GM19455 (cell line): ENCODE measurements around the gene NET1.

ENCODE experiments used
- ATAC-seq: cut with Tn5 transposase; IDR thresholded peaks from one replicate; pipeline ENCODE4 v1.9.1; 2021; ENCODE audit not compliant: unreplicated experiment

Gene NET1

DNA sequence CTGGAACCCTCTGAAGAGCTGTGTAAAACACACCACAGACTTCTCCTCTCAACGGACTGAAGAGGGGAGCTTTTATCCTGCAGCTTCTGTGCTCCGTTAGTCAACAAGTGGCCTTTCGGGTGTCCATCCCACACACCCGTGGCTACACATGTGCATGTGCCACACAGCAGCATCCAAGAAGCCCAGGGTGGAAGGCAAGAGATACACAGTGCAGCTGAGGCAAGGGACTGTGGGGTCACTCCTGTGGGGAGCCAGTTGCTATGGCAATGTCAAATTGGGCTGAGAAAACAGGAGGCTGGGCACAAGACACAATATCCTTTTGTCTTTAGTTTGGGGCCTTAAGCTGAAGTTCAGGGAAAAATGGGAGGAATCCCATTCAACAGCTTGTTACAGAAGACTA is 28.7 kb downstream of the NET1 start:
- ATAC-seq = no peak

DNA sequence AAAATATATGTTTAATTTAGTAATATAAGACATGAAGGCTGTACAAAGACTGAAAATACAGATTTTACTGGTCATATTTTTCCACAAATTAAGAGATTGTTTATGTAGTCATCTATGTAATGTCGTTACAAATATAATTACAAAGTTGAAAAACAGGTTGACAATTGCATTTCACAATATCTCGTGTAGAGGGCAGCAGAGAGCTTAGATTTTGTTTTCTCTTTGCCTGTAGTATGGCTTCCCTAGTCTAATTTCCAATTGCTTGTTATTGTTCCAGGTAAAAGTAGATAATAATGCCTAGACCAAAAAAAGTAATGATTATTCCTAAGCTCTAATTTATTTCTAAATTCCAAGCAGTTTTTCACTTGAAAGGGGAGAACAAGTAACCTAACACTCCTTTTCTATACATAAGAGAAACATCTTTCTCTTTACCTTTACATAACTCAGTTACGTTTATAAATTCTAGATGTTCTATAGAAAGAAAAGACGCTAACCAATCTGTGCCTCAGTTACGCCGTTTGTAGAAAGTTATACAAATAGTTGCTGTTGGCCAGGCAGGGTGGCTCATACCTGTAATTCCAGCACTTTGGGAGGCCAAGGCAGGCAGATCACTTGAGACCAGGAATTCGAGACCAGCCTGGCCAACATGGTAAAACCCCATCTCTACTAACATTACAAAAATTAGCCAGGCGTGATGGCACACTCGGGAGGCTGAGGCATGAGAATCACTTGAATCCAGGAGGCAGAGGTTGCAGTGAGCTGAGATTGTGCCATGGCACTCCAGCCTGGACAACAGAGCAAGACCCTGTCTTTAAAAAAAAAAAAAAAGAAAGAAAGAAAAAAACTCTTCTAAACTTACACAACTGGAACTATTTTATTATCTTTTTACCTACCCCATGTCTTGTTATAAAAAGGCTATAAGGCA is 30.0 kb downstream of the NET1 start:
- no peak for ATAC-seq

DNA sequence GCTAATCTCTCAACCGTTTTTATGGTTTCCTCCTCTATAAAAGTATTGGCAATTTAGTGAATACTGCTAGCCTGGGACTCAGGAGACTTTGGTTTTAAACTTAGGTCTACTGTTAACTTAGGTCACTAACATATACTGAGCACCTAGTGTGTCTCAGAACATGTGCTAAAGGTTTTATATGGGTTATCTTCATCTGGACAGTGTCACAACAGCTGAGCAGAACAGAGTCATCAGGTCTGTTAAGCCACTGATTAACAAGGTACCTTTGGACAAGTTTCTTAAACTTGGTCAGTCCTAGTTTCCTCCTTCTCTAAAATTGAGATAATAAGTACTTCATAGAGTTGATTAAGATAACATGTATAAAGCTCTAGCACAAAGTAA is 30.6 kb downstream of the NET1 start:
- peak; percentile 25 for ATAC-seq

DNA sequence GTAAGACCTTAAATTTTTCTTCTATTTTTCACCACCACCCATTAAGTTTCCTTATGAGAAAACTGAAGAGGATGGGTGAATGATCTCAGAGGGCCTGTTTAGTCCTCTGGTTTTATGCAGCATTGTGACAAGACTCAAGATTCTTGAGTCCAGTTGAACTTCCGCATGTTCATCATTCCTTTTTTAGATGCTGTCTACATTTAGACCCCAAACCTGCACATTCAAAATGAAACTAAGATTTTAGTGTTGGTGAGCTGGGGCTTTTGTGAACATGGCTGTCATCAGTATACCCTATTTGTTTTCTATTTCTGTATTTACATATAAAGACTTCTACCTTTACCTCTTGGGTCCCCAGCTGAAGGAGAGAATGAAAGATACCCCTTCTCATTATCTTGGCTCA is 31.1 kb downstream of the NET1 start:
- ATAC-seq = peak; percentile 78

DNA sequence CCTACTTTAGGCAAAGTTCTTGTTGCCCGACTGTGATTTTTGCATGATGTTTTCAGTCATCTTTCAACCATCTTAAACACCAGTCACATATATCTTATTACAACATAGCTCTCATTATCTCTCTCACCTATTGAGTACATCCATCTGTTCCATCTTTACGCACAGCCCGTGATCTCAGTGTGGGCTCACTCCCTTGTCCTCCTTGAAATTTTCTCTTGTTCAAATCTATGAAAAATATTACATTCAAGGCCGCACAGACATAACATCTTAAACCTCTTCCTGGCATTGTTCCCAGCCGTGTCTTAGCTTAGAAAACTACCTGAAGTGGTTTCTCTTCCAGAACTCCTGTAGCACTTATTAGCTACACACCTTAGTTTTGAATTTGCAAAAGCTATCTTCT is 32.6 kb downstream of the NET1 start:
- ATAC-seq = no peak

DNA sequence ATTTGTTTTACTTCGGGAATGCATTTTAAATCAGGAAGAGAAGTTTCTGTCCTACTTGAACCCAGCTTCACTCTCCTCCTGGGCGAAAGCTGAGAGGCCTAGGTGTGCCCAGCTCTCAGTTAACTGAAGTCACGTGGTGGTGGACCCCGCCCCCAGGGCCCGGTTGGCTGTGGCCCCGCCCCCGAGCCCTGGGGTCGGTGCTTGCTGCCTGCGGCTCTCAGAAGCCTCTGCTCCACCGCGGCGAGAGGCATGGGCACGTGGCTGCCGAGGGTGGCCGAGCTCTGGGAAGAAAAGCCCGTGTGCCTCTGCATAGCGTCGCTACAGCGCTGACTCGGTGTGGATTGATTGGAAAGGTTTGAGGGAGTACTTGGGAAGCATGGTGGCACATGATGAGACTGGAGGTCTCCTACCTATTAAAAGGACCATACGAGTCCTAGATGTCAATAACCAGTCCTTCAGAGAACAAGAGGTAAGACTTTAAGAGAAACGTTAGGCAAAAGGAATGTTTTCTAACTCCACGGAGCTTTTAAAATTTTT is 34.1 kb downstream of the NET1 start:
- ATAC-seq = no peak

DNA sequence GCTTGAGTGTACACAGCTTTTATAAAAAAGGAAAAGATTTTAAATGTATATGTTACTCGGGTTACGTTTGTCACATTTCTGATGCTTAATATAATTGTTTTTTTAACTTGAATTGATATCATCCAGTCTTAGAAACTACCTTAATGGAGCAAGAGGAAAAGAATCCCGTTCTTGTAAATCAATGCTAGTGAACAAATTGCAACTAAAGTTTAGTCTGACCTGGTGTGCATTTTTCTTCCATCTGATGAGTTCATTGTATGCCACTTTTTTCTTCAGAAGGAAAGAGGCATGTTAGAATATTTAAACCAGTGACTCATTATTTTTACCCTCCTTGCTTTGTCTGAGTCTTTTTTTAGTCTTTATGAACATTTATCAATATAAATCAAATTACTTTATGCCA is 34.7 kb downstream of the NET1 start:
- no peak for ATAC-seq

DNA sequence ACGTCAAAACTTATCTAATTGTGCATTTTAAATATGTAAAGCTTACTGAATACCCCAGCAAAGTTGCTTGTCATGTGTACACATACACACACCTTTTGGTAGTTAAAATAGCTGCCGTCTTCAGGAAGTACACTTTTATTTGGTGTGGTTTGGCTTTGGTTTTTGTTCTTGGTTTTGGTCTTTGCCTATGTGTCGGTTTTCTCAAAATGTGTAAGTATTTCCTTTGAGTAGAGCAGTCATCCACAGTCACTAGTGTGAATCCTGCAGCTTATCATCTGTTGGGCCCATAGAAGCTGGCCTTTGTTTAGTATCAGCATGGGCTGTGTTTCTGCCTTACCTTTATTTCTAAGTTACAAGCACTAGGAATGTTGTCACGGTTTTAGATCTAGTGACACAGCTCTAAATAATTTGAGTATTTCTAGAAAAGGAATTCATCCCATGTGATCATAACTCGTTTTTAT is 35.3 kb downstream of the NET1 start:
- ATAC-seq = peak; percentile 57

DNA sequence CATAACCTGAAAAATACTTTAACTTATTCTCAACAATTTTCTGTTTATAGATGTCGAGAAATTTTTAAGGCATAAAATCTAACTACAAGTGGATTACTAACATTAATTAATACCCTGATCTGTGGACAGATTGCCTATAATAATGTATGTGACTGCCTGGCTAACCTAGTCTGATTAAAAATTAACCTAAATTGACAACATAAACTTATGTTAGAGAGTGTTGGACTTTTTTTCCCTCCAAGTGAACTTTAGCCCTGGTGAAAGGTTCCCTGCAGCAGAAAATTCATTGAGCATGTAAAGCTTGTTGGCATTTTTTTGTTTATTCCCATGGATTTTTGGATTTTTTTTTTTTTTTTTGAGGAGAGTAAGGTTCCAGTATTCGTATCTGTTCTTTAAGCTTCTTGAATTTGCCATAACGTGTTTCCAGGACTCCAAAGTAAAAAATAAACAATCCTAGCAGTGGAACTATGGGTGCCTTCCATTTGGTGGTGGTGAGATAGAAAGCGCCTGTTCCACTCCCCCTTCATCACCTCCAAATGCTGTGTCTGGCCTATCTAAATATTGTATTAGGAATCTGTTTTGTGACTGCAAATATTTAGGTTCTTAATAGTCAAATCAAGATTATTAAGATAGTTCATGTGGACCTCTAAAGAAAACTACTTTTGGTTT is 36.1 kb downstream of the NET1 start:
- no peak for ATAC-seq

DNA sequence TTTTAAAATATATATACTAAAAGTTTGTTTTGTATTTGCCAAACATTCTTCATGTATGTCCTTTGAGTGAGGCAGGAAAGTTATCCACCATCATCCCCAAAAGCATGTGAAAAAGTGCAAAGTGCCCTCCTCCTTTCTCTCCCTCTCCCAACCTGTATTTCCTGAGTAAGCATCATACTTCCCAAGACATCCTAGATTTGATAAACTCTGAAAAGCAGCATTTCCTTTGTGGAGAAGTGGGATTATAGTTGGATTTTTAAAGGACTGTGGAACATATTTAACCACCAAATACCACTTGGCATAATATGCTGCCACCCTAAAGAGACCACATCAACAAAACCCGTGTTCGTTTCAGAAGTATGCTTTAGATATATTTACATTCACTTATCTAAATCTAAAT is 36.9 kb downstream of the NET1 start:
- ATAC-seq = no peak

DNA sequence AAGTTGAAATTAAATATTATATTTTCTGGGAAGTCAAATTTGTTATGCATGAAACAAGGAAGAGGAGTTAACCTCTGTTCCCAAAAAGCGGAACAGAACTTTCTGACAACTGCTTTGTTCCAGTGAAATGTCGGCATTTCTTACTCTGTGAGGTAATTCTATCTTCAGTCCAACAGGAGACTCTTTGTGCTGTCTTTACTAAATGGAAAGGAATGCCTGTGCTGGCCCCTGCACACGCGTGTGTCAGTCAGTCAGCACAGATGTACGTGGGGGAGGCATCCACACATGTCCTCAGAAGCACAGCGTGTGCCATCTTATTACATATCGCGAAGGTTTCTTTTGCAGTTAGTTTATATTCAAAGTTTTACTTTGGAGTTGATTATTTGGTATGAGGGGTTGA is 37.5 kb downstream of the NET1 start:
- ATAC-seq = no peak

DNA sequence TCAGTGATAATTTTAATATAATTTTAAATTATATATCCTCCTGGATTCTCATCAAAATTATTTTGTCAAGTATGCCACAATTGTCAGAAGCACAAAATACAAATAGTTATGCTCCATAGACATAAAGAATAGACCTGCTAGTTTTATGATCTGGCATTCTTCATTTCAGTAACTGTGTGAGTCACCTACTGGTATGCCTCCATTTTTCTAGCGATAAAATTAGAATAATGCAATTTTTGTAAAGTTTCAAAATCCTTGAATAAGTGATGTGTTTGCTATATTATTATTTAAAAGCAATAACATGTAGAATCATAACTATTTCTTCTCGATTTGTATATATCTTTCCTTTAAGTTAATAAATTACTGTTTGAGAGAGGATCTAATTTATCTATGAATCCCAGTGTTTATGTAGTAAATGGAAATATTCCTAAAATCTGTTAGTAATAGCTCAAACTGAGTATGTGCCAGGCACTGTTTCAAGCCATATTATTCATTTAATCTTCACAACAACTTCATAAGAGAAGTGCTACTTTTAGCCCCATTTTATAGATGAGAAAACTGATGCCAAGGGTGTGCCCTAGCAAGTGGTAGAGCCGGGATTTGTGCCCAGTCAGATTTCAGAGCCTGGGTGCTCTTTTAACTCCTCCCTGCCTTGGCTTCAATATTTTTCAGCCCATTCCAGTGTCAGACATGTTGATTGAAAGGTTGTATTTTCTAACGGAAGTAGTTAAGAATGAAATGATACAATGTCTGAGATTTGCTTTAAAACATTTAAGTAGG is 38.4 kb downstream of the NET1 start:
- no peak for ATAC-seq

DNA sequence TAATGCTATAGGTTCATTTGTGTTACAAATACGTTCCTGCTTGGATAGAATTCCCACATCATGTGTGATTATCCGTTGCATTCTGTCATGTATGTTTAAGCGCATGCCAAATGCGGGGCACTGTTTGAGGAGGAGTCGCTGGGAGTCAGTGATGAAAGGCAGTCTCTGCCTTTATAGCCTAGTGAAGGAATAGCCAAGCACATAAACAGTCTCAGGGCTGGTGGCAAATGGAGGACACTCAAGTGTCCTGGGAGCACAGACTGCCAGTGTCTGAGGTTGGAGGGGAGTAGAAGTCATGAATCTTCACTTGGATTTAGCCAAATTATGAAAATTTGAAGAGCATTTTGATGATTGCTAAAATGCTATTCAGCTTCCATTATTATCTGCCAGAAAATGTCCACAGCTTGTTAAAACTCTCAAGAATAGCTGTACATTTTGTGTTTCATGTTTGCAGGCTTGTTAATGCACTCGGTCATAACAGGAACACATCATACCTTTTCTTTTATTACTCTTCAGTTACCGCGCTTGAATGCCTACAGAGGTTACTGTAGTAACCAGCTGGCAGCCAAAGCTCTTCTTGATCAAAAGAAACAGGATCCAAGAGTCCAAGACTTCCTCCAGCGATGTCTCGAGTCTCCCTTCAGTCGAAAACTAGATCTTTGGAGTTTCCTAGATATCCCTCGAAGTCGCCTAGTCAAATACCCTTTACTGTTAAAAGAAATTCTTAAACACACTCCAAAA is 41.6 kb downstream of the NET1 start:
- no peak for ATAC-seq

DNA sequence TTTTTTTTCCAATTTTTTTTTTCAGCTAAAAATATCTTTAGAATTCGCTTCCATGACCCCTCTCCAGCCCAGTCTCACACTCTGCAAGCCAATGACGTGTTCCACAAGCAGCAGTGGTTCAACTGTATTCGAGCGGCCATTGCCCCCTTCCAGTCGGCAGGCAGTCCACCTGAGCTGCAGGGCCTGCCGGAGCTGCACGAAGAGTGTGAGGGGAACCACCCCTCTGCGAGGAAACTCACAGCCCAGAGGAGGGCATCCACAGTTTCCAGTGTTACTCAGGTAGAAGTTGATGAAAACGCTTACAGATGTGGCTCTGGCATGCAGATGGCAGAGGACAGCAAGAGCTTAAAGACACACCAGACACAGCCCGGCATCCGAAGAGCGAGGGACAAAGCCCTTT is 44.2 kb downstream of the NET1 start:
- no peak for ATAC-seq

DNA sequence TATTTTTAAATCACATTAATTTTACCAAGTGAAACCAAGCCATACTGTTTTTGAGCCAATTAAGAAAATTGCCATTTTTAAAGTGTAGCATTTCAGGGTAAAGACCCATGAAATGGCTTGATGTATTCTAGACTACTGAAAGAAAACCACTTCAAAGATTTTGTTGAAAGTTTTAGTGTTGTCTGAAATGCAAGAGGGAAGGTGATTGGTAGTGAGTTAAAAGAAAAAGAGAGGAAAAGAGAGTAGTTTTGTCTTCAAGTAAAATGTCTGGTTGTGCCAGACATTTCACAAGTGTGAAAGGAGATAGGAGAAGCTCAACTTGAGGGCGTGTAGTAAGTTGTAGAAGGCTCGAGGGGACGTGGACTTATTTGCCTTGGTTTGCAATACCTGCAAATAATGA is 45.4 kb downstream of the NET1 start:
- ATAC-seq = no peak

DNA sequence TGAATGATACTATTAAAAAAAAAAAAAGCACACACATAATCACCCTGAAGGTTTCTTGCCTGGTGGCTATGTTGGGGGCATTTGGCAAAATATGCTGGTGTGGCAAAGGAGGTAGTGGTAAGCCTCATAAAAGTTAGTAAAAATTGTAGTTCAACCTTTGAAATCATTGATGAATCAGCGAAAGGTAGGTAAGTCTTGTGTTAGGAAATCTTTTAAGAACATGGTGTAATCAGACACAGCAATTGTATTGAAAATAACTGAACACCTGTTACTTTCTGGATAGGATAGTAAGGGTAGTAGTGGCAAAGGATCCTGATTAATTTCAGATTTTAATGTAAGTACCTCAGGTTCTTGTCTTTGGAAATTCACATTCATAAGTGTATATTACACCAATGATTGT is 46.1 kb downstream of the NET1 start:
- ATAC-seq = no peak

DNA sequence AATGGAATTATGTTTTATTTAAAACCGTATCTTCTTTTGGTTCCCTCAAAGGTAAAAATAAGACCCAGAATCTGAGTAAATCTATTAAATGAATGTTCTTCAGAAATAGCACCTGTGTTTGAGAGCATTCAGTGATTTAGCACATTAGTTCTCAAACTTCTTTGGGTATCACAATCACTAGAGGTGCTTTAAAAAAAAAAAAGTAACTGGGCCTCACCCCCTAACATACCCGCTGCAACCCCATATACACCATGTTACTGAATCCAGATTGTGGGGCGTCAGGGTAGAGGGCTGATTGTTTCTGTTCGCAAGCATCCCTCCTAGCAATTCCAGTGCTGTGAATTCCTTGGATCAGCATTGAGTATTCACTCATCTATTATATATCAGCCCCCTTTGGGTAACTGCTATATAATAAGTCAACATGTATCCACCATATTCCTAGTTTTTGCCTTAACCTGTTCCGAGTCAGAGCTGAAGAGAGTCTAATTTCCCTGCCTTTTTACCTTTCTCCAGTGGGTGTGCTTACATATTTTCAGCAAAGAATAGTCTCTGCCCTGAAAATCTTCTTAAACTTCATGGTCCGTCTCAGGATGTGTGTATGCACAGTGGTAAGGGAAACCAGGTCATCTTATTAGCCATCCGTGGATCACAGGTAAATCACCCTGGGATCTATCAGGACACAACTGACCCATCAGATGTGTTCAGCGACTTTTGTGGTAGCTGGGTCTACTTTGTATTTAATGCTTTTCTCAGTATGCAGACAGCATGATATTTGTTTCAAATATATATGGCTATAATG is 46.8 kb downstream of the NET1 start:
- no peak for ATAC-seq

DNA sequence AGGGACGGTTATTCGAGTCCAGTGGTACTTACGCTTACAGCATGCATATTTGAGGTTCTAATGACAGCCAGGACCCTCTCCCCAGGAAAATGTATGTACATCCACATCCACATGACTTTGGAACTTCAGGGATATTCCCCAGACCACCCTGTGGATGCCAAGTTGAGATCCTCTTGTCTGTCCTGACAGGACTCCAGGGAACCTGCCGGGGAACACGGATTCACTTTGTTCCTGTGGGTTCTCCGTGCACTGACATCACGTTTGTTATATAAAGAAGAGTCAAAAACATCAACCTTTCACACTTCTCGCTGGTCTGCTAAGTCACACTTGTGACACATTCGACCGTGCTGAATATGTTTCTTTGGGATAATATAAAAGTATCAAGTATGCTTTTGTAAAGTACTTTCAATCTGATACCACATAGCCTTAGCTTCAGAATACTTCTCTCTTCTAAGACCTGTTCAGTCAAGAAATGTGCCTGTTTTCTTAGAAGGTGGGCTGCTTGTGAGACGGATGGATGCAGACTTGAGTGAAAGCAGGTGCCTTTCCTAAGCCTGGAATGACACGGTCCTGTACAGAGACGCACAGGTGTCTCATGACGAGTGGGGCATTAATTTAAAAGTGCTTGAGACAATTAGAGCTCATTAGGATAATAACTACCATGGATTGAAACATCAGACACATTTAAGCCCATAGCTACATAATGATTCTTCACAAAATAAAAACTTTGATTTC is 48.3 kb downstream of the NET1 start:
- ATAC-seq = no peak

DNA sequence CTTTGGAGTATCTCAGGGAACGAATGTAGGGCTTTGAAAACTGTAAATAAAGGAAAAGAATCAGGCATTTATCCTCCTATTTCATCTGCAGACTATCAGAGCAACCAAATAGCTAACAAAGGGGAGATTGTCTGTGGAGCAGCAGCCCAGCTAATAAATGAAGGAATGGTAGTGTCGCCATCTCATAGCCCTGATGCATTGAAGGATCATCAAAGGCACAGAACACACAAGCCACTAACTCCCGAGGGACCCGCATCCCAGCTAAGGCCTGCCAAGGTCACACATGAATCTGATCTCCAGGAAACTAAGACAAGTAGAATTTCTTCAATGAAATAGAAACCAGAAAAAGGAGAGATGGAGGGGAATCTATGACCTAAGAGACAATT is 48.8 kb downstream of the NET1 start:
- no peak for ATAC-seq
